ENCODE data around the gene SNX21.
"Not testable (repeated sequence)": the region's sequence is repeated elsewhere in the genome, so short reads cannot be mapped to it uniquely, and the experiment has no call there.

SNX21 gene

GRCh38 chr20:45823949-45824835, 9.4 kb upstream of the SNX21 start:
- Histone ChIP-seq H3K4me1 (ENCODE audit: control insufficient read depth, insufficient read depth, low read length) (peaks cover 2% of the 10 kb centered on the region; the same call in 1 of the 2 replicates), H3K27ac (ENCODE audit: low read length) (no peak overlapping the region), H3K4me3 (ENCODE audit: low read length) (peak overlapping the region; percentile 3; the same call in 1 of the 2 replicates), H3K27me3 (ENCODE audit: control insufficient read depth, insufficient read depth, low read length) (no peaks in the 10 kb centered on the region; the same call in 1 of the 2 replicates), H3K9me3 (ENCODE audit: control insufficient read depth, insufficient read depth, low read length) (no peaks in the 10 kb centered on the region), H3K36me3 (ENCODE audit: control insufficient read depth, insufficient read depth, low read length) (no peaks in the 10 kb centered on the region; the same call in 1 of the 2 replicates)
- no CpG with 5 or more reads among the region's 57 CpGs for WGBS (ENCODE audit: insufficient coverage, insufficient read length)
- DNase-seq (ENCODE audit: low read depth, low spot score): peak; percentile 58

GRCh38 chr20:45826381-45827019, 7.1 kb upstream of the SNX21 start:
- peaks cover 2% of the 10 kb centered on the region; the same call in 1 of the 2 replicates for H3K4me1 ChIP-seq (ENCODE audit: control insufficient read depth, insufficient read depth, low read length)
- no peak overlapping the region for H3K4me3 ChIP-seq (ENCODE audit: low read length)
- no peaks in the 10 kb centered on the region; the same call in 1 of the 2 replicates for H3K36me3 ChIP-seq (ENCODE audit: control insufficient read depth, insufficient read depth, low read length)
- no peak overlapping the region for H3K27ac ChIP-seq (ENCODE audit: low read length)
- H3K27me3 ChIP-seq (ENCODE audit: control insufficient read depth, insufficient read depth, low read length): no peaks in the 10 kb centered on the region; the same call in 1 of the 2 replicates
- no peaks in the 10 kb centered on the region for H3K9me3 ChIP-seq (ENCODE audit: control insufficient read depth, insufficient read depth, low read length)
- DNase-seq (ENCODE audit: low read depth, low spot score): no peak
- WGBS (ENCODE audit: insufficient coverage, insufficient read length): no CpG with 5 or more reads among the region's 6 CpGs

GRCh38 chr20:45827030-45827652, 6.5 kb upstream of the SNX21 start, which contains the start of gene TNNC2:
Gene TNNC2, minus strand, starts transcription at chr20:45827312. Its CDS starts 64 bp downstream, at chr20:45827248.
- Histone ChIP-seq H3K9me3 (ENCODE audit: control insufficient read depth, insufficient read depth, low read length) (no peaks in the 10 kb centered on the region), H3K27me3 (ENCODE audit: control insufficient read depth, insufficient read depth, low read length) (no peaks in the 10 kb centered on the region; the same call in 1 of the 2 replicates), H3K36me3 (ENCODE audit: control insufficient read depth, insufficient read depth, low read length) (no peaks in the 10 kb centered on the region; the same call in 1 of the 2 replicates), H3K4me1 (ENCODE audit: control insufficient read depth, insufficient read depth, low read length) (peaks cover 2% of the 10 kb centered on the region; the same call in 1 of the 2 replicates), H3K27ac (ENCODE audit: low read length) (no peak within 1 kb of the TSS), H3K4me3 (ENCODE audit: low read length) (no peak within 1 kb of the TSS)
- no peak for DNase-seq (ENCODE audit: low read depth, low spot score)
- WGBS (ENCODE audit: insufficient coverage, insufficient read length): no CpG with 5 or more reads among the region's 8 CpGs

GRCh38 chr20:45827712-45828111, 5.9 kb upstream of the SNX21 start:
- Histone ChIP-seq H3K27me3 (ENCODE audit: control insufficient read depth, insufficient read depth, low read length) (no peaks in the 10 kb centered on the region; the same call in 1 of the 2 replicates), H3K4me3 (ENCODE audit: low read length) (no peak overlapping the region), H3K36me3 (ENCODE audit: control insufficient read depth, insufficient read depth, low read length) (no peaks in the 10 kb centered on the region; the same call in 1 of the 2 replicates), H3K4me1 (ENCODE audit: control insufficient read depth, insufficient read depth, low read length) (peaks cover 2% of the 10 kb centered on the region; the same call in 1 of the 2 replicates), H3K9me3 (ENCODE audit: control insufficient read depth, insufficient read depth, low read length) (no peaks in the 10 kb centered on the region), H3K27ac (ENCODE audit: low read length) (no peak overlapping the region)
- WGBS (ENCODE audit: insufficient coverage, insufficient read length): no CpG with 5 or more reads among the region's 6 CpGs
- no peak for DNase-seq (ENCODE audit: low read depth, low spot score)

- WGBS (ENCODE audit: insufficient coverage, insufficient read length): no CpG with 5 or more reads among the region's 2 CpGs
- no peak overlapping the region for H3K4me3 ChIP-seq (ENCODE audit: low read length)
Observed at GRCh38 chr20:45828589-45828988, 5.0 kb upstream of the SNX21 start.

GRCh38 chr20:45829673-45830106, 3.9 kb upstream of the SNX21 start:
- not testable (repeated sequence) for H3K27me3 ChIP-seq (ENCODE audit: control insufficient read depth, insufficient read depth, low read length); H3K9me3 ChIP-seq (ENCODE audit: control insufficient read depth, insufficient read depth, low read length); DNase-seq (ENCODE audit: low read depth, low spot score); H3K27ac ChIP-seq (ENCODE audit: low read length); H3K4me3 ChIP-seq (ENCODE audit: low read length); H3K4me1 ChIP-seq (ENCODE audit: control insufficient read depth, insufficient read depth, low read length); H3K36me3 ChIP-seq (ENCODE audit: control insufficient read depth, insufficient read depth, low read length)
- no CpG with 5 or more reads among the region's 4 CpGs for WGBS (ENCODE audit: insufficient coverage, insufficient read length)

More at GRCh38 chr20:45828589-45828988, 5.0 kb upstream of the SNX21 start:
- Histone ChIP-seq H3K27me3 (ENCODE audit: control insufficient read depth, insufficient read depth, low read length) (no peaks in the 10 kb centered on the region), H3K36me3 (ENCODE audit: control insufficient read depth, insufficient read depth, low read length) (no peaks in the 10 kb centered on the region), H3K4me1 (ENCODE audit: control insufficient read depth, insufficient read depth, low read length) (peaks cover 4% of the 10 kb centered on the region; the same call in 1 of the 2 replicates), H3K9me3 (ENCODE audit: control insufficient read depth, insufficient read depth, low read length) (no peaks in the 10 kb centered on the region), H3K27ac (ENCODE audit: low read length) (no peak overlapping the region)
- DNase-seq (ENCODE audit: low read depth, low spot score): no peak

GRCh38 chr20:45832619-45833018, 980 bp upstream of the SNX21 start:
- H3K4me1 ChIP-seq (ENCODE audit: control insufficient read depth, insufficient read depth, low read length): peaks cover 4% of the 10 kb centered on the region; the same call in 1 of the 2 replicates
- H3K27me3 ChIP-seq (ENCODE audit: control insufficient read depth, insufficient read depth, low read length): no peaks in the 10 kb centered on the region
- no peak overlapping the region for H3K4me3 ChIP-seq (ENCODE audit: low read length)
- DNase-seq (ENCODE audit: low read depth, low spot score): no peak
- no CpG with 5 or more reads among the region's 4 CpGs for WGBS (ENCODE audit: insufficient coverage, insufficient read length)
- no peaks in the 10 kb centered on the region for H3K9me3 ChIP-seq (ENCODE audit: control insufficient read depth, insufficient read depth, low read length)
- H3K36me3 ChIP-seq (ENCODE audit: control insufficient read depth, insufficient read depth, low read length): no peaks in the 10 kb centered on the region
- no peak overlapping the region for H3K27ac ChIP-seq (ENCODE audit: low read length)

- no peaks in the 10 kb centered on the region for H3K9me3 ChIP-seq (ENCODE audit: control insufficient read depth, insufficient read depth, low read length)
- peaks cover 4% of the 10 kb centered on the region; the same call in 1 of the 2 replicates for H3K4me1 ChIP-seq (ENCODE audit: control insufficient read depth, insufficient read depth, low read length)
- no peak for DNase-seq (ENCODE audit: low read depth, low spot score)
- WGBS (ENCODE audit: insufficient coverage, insufficient read length): no CpG with 5 or more reads among the region's 71 CpGs
- H3K4me3 ChIP-seq (ENCODE audit: low read length): peak overlapping the region; percentile 51
- H3K27me3 ChIP-seq (ENCODE audit: control insufficient read depth, insufficient read depth, low read length): no peaks in the 10 kb centered on the region
- H3K36me3 ChIP-seq (ENCODE audit: control insufficient read depth, insufficient read depth, low read length): no peaks in the 10 kb centered on the region
- no peak overlapping the region for H3K27ac ChIP-seq (ENCODE audit: low read length)
Observed at GRCh38 chr20:45833883-45834796, 541 bp downstream of the SNX21 start.

- H3K27ac ChIP-seq (ENCODE audit: low read length): no peak overlapping the region
- no CpG with 5 or more reads among the region's 14 CpGs for WGBS (ENCODE audit: insufficient coverage, insufficient read length)
- DNase-seq (ENCODE audit: low read depth, low spot score): no peak
- H3K4me3 ChIP-seq (ENCODE audit: low read length): no peak overlapping the region; the same call in 1 of the 2 replicates
- H3K27me3 ChIP-seq (ENCODE audit: control insufficient read depth, insufficient read depth, low read length): no peaks in the 10 kb centered on the region
- no peaks in the 10 kb centered on the region for H3K36me3 ChIP-seq (ENCODE audit: control insufficient read depth, insufficient read depth, low read length)
- H3K4me1 ChIP-seq (ENCODE audit: control insufficient read depth, insufficient read depth, low read length): peaks cover 4% of the 10 kb centered on the region; the same call in 1 of the 2 replicates
- H3K9me3 ChIP-seq (ENCODE audit: control insufficient read depth, insufficient read depth, low read length): no peaks in the 10 kb centered on the region
Observed at GRCh38 chr20:45834797-45835161, 1.2 kb downstream of the SNX21 start.
